Stimulated activated effector memory CD8-positive, alpha-beta T cell treated with anti-CD3 and anti-CD28 coated beads, Interleukin-12 subunit alpha, Interleukin-12 subunit beta, amount 100 ng/mL, for 72 hours (primary cell): ENCODE results near the gene ASB10.

Experiments
- ATAC-seq: fragments of 150-1000 bp; cut with Tn5 transposase; 2 replicates; pipeline ENCODE4 v1.10.0; 2021
- DNase-seq, 2 donors: peaks; one replicate each; pipeline ENCODE4 v3.0.0; 2021 to 2022; ENCODE audit warnings: low spot score in 2 of 2
- H3K27ac Mint-ChIP-seq: one replicate; pipeline ENCODE4 v1.8.0; 2022; ENCODE audit warnings: mild to moderate bottlenecking, mixed read lengths
- H3K36me3 Mint-ChIP-seq: one replicate; pipeline ENCODE4 v1.8.0; 2022; ENCODE audit warnings: mild to moderate bottlenecking, mixed read lengths
- H3K4me1 Mint-ChIP-seq: one replicate; pipeline ENCODE4 v1.8.0; 2022; ENCODE audit warnings: mixed read lengths
- H3K4me3 Mint-ChIP-seq: one replicate; pipeline ENCODE4 v1.8.0; 2022; ENCODE audit warnings: mild to moderate bottlenecking, mixed read lengths
- H3K9me3 Mint-ChIP-seq: one replicate; pipeline ENCODE4 v1.8.0; 2022; ENCODE audit warnings: mixed read lengths

The ASB10 gene

GRCh38 chr7:151139071-151139790 is 47.8 kb downstream of the ASB10 start:
- H3K27ac Mint-ChIP-seq: no peak overlapping the region
- H3K4me3 Mint-ChIP-seq: no peak overlapping the region
- ATAC-seq (no peak), DNase-seq (no peak)
- no peaks in the 10 kb centered on the region for H3K9me3 Mint-ChIP-seq
- peaks cover 21% of the 10 kb centered on the region for H3K36me3 Mint-ChIP-seq
- H3K4me1 Mint-ChIP-seq: no peaks in the 10 kb centered on the region

GRCh38 chr7:151138153-151138851 is 48.7 kb downstream of the ASB10 start:
- Mint-ChIP-seq H3K4me1 (no peaks in the 10 kb centered on the region), H3K27ac (no peak overlapping the region), H3K9me3 (no peaks in the 10 kb centered on the region), H3K36me3 (peaks cover 15% of the 10 kb centered on the region), H3K4me3 (no peak overlapping the region)
- no peak for ATAC-seq
- no peak for DNase-seq

GRCh38 chr7:151137791-151138152 is 49.3 kb downstream of the ASB10 start:
- Mint-ChIP-seq H3K9me3 (no peaks in the 10 kb centered on the region), H3K4me1 (no peaks in the 10 kb centered on the region), H3K36me3 (peaks cover 13% of the 10 kb centered on the region), H3K27ac (no peak overlapping the region), H3K4me3 (no peak overlapping the region)
- no peak for DNase-seq
- ATAC-seq: no peak

GRCh38 chr7:151137076-151137675 is 49.9 kb downstream of the ASB10 start:
- Mint-ChIP-seq H3K36me3 (peaks cover 13% of the 10 kb centered on the region), H3K4me1 (no peaks in the 10 kb centered on the region), H3K27ac (no peak overlapping the region), H3K9me3 (no peaks in the 10 kb centered on the region), H3K4me3 (no peak overlapping the region)
- ATAC-seq (no peak), DNase-seq (no peak)

GRCh38 chr7:151135866-151136843 is 50.9 kb downstream of the ASB10 start:
- DNase-seq: no peak
- H3K4me1 Mint-ChIP-seq: no peaks in the 10 kb centered on the region
- H3K4me3 Mint-ChIP-seq: no peak overlapping the region
- H3K9me3 Mint-ChIP-seq: no peaks in the 10 kb centered on the region
- H3K36me3 Mint-ChIP-seq: peaks cover 19% of the 10 kb centered on the region
- H3K27ac Mint-ChIP-seq: no peak overlapping the region
- no peak for ATAC-seq

- Mint-ChIP-seq H3K36me3 (peaks cover 20% of the 10 kb centered on the region), H3K4me1 (no peaks in the 10 kb centered on the region), H3K4me3 (no peak overlapping the region), H3K27ac (peak overlapping the region; percentile 76), H3K9me3 (no peaks in the 10 kb centered on the region)
- no peak for DNase-seq
- ATAC-seq: no peak
Observed at GRCh38 chr7:151135525-151135845, 51.6 kb downstream of the ASB10 start.

GRCh38 chr7:151134743-151135524 is 52.1 kb downstream of the ASB10 start:
- Mint-ChIP-seq H3K36me3 (peaks cover 17% of the 10 kb centered on the region), H3K9me3 (no peaks in the 10 kb centered on the region), H3K4me3 (no peak overlapping the region), H3K27ac (peak overlapping the region; percentile 76), H3K4me1 (no peaks in the 10 kb centered on the region)
- ATAC-seq (no peak), DNase-seq (no peak)

GRCh38 chr7:151133986-151134742 is 52.9 kb downstream of the ASB10 start:
- Mint-ChIP-seq H3K9me3 (no peaks in the 10 kb centered on the region), H3K4me3 (no peak overlapping the region), H3K36me3 (peaks cover 17% of the 10 kb centered on the region), H3K27ac (no peak overlapping the region), H3K4me1 (no peaks in the 10 kb centered on the region)
- ATAC-seq (no peak), DNase-seq (no peak)

- peaks cover 17% of the 10 kb centered on the region for H3K36me3 Mint-ChIP-seq
Observed at GRCh38 chr7:151133266-151133985, 53.6 kb downstream of the ASB10 start.

GRCh38 chr7:151132461-151133205 is 54.4 kb downstream of the ASB10 start:
- Mint-ChIP-seq H3K4me3 (no peak overlapping the region), H3K9me3 (no peaks in the 10 kb centered on the region), H3K36me3 (peaks cover 17% of the 10 kb centered on the region), H3K4me1 (no peaks in the 10 kb centered on the region), H3K27ac (no peak overlapping the region)
- ATAC-seq: no peak
- DNase-seq: no peak

More at GRCh38 chr7:151133266-151133985, 53.6 kb downstream of the ASB10 start:
- no peak overlapping the region for H3K27ac Mint-ChIP-seq
- no peaks in the 10 kb centered on the region for H3K9me3 Mint-ChIP-seq
- no peak for ATAC-seq
- H3K4me3 Mint-ChIP-seq: no peak overlapping the region
- no peaks in the 10 kb centered on the region for H3K4me1 Mint-ChIP-seq
- no peak for DNase-seq

GRCh38 chr7:151131592-151132293 is 55.3 kb downstream of the ASB10 start:
- ATAC-seq: no peak
- Mint-ChIP-seq H3K9me3 (no peaks in the 10 kb centered on the region), H3K4me3 (no peak overlapping the region), H3K36me3 (peaks cover 17% of the 10 kb centered on the region), H3K27ac (peak overlapping the region; percentile 49), H3K4me1 (no peaks in the 10 kb centered on the region)
- no peak for DNase-seq

GRCh38 chr7:151131224-151131591 is 55.8 kb downstream of the ASB10 start:
- no peak for ATAC-seq
- no peak overlapping the region for H3K4me3 Mint-ChIP-seq
- no peaks in the 10 kb centered on the region for H3K4me1 Mint-ChIP-seq
- H3K9me3 Mint-ChIP-seq: no peaks in the 10 kb centered on the region
- no peak for DNase-seq
- H3K27ac Mint-ChIP-seq: no peak overlapping the region
- H3K36me3 Mint-ChIP-seq: peaks cover 17% of the 10 kb centered on the region
